ENCODE results near the gene RNF31. TPM values are rescaled to one million over a fixed set of nuclear protein-coding genes. Genes with fewer than 3 reads are reported as not detected.

The RNF31 gene
- total and polyA plus RNA-seq, 2 of the 13 experiments (the other 11 are each of a cell fraction or from before 2014, with no cell fraction given), result 48.2 to 86.8 TPM

DNA sequence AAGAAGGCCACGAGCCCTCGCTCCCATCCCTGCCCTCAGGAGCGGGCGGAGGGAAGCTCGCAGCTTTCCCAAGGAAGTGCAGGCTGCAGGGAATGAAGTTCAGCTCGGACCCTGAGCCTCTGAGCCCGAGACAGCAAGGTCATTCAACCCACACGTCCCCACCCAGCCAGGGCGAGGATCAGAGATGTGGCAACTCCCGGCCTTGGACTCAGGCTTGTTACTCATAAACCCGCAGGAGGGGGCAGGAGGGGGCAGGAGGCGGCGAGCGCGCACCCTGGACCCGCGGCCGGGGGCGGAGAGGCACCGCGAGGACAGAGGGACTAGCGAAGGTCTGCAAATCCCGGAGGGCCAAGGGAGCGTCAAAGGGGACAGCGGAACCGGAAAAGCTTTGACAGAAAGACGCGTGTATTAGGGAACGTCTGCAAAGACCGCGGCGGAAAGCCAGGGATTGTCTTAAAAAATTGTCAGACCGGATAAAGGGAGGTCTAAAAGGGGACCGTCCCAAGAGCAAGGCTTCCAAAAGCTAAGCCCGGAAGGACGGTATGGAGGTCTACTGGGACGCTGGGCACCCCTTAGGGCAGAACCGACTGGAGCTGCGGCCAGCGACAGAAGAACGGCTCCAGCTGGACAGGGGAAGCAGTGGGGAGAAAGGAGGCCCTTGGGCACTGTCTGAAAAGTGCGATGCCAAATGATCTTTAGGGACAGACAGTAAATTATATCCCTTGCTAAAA, 33.3 kb upstream of the RNF31 start (continued):
- TF ChIP-seq, protein P1, sequence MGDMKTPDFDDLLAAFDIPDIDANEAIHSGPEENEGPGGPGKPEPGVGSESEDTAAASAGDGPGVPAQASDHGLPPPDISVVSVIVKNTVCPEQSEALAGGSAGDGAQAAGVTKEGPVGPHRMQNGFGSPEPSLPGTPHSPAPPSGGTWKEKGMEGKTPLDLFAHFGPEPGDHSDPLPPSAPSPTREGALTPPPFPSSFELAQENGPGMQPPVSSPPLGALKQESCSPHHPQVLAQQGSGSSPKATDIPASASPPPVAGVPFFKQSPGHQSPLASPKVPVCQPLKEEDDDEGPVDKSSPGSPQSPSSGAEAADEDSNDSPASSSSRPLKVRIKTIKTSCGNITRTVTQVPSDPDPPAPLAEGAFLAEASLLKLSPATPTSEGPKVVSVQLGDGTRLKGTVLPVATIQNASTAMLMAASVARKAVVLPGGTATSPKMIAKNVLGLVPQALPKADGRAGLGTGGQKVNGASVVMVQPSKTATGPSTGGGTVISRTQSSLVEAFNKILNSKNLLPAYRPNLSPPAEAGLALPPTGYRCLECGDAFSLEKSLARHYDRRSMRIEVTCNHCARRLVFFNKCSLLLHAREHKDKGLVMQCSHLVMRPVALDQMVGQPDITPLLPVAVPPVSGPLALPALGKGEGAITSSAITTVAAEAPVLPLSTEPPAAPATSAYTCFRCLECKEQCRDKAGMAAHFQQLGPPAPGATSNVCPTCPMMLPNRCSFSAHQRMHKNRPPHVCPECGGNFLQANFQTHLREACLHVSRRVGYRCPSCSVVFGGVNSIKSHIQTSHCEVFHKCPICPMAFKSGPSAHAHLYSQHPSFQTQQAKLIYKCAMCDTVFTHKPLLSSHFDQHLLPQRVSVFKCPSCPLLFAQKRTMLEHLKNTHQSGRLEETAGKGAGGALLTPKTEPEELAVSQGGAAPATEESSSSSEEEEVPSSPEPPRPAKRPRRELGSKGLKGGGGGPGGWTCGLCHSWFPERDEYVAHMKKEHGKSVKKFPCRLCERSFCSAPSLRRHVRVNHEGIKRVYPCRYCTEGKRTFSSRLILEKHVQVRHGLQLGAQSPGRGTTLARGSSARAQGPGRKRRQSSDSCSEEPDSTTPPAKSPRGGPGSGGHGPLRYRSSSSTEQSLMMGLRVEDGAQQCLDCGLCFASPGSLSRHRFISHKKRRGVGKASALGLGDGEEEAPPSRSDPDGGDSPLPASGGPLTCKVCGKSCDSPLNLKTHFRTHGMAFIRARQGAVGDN (CRISPR knock-in tag; IDR thresholded peaks at IDR 0.05), result peak; percentile 98
- TF ChIP-seq RNF2 (conservative IDR thresholded peaks at IDR 0.05; ENCODE audit: low read depth), result no peak
- TF ChIP-seq, protein P2, sequence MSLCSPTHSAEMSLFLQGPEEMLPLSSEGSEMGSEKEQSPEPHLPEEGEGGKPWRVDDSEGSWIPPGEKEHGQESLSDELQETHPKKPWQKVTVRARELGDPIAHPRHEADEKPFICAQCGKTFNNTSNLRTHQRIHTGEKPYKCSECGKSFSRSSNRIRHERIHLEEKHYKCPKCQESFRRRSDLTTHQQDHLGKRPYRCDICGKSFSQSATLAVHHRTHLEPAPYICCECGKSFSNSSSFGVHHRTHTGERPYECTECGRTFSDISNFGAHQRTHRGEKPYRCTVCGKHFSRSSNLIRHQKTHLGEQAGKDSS (CRISPR knock-in tag; IDR thresholded peaks at IDR 0.05; ENCODE audit: borderline replicate concordance, low read depth), result peak; percentile 93
- TF ChIP-seq, protein P3, sequence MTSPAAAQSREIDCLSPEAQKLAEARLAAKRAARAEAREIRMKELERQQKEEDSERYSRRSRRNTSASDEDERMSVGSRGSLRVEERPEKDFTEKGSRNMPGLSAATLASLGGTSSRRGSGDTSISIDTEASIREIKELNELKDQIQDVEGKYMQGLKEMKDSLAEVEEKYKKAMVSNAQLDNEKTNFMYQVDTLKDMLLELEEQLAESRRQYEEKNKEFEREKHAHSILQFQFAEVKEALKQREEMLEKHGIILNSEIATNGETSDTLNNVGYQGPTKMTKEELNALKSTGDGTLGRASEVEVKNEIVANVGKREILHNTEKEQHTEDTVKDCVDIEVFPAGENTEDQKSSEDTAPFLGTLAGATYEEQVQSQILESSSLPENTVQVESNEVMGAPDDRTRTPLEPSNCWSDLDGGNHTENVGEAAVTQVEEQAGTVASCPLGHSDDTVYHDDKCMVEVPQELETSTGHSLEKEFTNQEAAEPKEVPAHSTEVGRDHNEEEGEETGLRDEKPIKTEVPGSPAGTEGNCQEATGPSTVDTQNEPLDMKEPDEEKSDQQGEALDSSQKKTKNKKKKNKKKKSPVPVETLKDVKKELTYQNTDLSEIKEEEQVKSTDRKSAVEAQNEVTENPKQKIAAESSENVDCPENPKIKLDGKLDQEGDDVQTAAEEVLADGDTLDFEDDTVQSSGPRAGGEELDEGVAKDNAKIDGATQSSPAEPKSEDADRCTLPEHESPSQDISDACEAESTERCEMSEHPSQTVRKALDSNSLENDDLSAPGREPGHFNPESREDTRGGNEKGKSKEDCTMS (CRISPR knock-in tag; conservative IDR thresholded peaks at IDR 0.05), result no peak; the same call in 1 of the 2 replicates
- peak; percentile 96; the same call in 1 of the 2 replicates for TF ChIP-seq GPN1 (CRISPR knock-in tag; IDR thresholded peaks at IDR 0.05; ENCODE audit: borderline replicate concordance)
- peak; percentile 99 for TF ChIP-seq FOXO1 (CRISPR knock-in tag; IDR thresholded peaks at IDR 0.05)
- TF ChIP-seq ONECUT2 (CRISPR knock-in tag; IDR thresholded peaks at IDR 0.05), result peak; percentile 44; the same call in 1 of the 2 replicates
- TF ChIP-seq DR1 (CRISPR knock-in tag; IDR thresholded peaks at IDR 0.05), result peak; percentile 86; the same call in 1 of the 2 replicates
- TF ChIP-seq ZNF773 (CRISPR knock-in tag; IDR thresholded peaks at IDR 0.05; ENCODE audit: borderline replicate concordance), result peak; percentile 84; the same call in 1 of the 2 replicates
- 0 out of 2 replicates have a peak, but pooled peaks have one; percentile 41 for TF ChIP-seq ZNF17 (CRISPR knock-in tag; IDR thresholded peaks at IDR 0.05)
- peak; percentile 98 for TF ChIP-seq TBX2 (CRISPR knock-in tag; IDR thresholded peaks at IDR 0.05; ENCODE audit: borderline replicate concordance)
- no peak for TF ChIP-seq MBNL3 (CRISPR knock-in tag; conservative IDR thresholded peaks at IDR 0.05)
- TF ChIP-seq, protein P4, sequence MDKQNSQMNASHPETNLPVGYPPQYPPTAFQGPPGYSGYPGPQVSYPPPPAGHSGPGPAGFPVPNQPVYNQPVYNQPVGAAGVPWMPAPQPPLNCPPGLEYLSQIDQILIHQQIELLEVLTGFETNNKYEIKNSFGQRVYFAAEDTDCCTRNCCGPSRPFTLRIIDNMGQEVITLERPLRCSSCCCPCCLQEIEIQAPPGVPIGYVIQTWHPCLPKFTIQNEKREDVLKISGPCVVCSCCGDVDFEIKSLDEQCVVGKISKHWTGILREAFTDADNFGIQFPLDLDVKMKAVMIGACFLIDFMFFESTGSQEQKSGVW (CRISPR knock-in tag; IDR thresholded peaks at IDR 0.05; ENCODE audit: borderline replicate concordance), result no peak
- TF ChIP-seq KLF9 (CRISPR knock-in tag; IDR thresholded peaks at IDR 0.05; ENCODE audit: low read depth), result peak; percentile 97
- no peak for TF ChIP-seq BRD4 (CRISPR knock-in tag; IDR thresholded peaks at IDR 0.05)
- TF ChIP-seq SALL1 (CRISPR knock-in tag; IDR thresholded peaks at IDR 0.05), result peak; percentile 100
- peak; percentile 38 for TF ChIP-seq U2AF1 (optimal IDR thresholded peaks at IDR 0.05; ENCODE audit: low read depth, low read length)
- 0 out of 2 replicates have a peak, but pooled peaks have one; percentile 12 for TF ChIP-seq ZKSCAN5 (CRISPR knock-in tag; IDR thresholded peaks at IDR 0.05)
- TF ChIP-seq, protein P5, sequence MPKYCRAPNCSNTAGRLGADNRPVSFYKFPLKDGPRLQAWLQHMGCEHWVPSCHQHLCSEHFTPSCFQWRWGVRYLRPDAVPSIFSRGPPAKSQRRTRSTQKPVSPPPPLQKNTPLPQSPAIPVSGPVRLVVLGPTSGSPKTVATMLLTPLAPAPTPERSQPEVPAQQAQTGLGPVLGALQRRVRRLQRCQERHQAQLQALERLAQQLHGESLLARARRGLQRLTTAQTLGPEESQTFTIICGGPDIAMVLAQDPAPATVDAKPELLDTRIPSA (CRISPR knock-in tag; IDR thresholded peaks at IDR 0.05; ENCODE audit: borderline replicate concordance), result no peak; the same call in 1 of the 2 replicates

Measured in HepG2 (cell line).